ENCODE measurements around the gene STAMBPL1.

STAMBPL1 gene

DNA sequence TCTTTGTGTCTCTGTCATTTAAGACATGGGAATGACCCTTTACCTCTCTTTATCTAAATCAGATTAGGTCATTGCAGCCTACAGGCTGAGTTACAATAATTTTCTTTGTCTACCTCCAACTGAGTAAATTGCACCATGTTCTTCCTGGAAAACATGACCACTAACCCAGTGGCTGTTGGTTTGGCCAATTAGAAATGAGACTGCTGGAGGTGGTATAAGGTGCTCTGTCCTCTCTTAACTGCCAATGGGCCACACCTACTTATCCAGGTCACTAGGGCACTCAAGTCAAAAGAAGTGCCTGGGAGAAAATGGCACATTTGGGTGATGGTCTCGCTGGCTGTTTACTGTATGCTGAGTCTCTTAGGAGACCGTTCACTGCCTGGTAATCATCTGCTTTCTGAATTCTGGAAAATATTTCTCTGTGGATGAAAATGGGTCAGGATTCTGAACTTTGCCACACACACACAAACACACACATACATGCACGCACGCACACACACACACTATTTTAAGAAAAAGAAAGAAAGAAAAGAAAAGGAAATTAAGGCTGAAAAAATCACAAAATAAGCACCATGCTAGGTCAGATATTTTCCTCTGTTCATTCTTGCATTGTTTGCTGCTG lies 16.4 kb downstream of the STAMBPL1 start:
- peak; percentile 72 for FAIRE-seq

DNA sequence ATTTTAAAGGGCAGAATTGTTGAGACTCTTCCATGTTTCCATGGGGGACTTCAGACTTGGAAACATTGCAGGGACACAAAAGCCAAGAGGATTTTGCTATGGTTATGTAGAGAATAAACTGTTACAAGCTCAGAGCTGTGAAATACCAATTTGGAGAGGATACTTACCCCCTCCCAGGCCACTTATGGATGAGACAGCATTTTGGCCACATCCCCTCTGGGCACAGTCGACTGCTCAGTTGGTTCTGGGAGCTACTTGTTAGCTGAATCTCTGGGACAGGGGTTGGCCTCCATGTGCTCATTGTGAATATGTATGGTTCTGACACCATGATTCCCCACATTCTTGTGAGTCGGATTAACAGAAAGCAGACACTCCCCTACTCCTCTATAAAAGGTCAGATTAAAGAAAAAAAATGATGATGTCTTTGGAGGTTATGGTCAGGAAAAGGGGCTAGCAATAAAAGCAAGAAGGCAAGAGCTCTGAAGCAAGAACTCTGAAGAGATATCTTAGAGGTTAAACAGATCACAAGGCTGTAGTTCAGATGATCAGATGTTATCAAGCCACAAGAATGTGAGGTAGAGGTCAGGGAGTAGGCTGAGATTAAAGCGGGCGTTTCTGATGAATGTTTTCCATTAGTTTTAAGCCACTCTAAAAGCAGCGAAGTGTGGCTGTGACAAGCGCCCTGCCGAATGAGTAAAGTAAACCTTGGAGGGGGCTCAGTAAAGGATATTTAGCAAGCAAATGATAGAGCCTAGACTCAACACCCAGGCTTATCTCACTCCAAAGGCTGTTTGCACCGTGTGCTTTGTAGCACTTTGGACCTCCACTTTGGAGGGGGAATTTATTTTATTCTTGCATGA lies 17.2 kb downstream of the STAMBPL1 start:
- FAIRE-seq: no peak

DNA sequence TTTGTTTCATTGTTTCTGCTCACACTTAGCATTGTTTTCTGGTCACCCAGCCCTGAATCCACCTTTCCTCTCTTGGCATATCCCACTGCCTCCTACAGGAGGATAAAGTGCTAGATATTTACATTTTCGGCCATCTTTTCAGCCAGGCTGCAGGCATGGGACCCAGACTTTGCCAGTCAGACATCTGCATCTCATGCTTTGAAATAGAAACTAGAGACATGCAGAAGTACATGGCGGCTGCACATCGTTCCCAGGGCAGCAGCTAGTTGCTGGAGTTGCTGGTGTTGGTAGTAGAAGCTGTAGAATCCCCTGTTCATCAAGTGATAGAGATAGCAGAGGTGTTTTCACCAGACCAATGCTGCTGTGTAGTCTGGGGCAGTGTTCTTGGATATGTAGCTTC lies 18.7 kb downstream of the STAMBPL1 start:
- FAIRE-seq: no peak

DNA sequence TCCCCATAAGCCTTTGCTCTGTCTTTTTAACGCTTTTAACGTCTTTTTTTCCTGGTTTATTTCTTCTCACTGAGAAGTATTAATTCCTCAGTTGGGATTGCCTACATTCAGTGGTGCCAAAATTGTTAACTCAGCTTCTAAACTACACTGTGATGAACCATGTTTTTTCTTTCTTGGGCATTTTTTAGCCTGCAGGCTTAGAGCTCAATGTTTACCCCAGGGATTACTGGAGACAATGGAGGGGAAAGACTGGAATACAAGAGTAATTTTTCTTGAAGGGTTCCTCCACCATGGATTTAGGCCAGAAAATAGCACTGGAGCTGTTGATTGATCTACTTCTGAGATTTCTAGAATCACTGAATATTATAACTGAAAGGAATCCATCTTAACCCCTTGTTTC lies 19.8 kb downstream of the STAMBPL1 start:
- no peak for FAIRE-seq

DNA sequence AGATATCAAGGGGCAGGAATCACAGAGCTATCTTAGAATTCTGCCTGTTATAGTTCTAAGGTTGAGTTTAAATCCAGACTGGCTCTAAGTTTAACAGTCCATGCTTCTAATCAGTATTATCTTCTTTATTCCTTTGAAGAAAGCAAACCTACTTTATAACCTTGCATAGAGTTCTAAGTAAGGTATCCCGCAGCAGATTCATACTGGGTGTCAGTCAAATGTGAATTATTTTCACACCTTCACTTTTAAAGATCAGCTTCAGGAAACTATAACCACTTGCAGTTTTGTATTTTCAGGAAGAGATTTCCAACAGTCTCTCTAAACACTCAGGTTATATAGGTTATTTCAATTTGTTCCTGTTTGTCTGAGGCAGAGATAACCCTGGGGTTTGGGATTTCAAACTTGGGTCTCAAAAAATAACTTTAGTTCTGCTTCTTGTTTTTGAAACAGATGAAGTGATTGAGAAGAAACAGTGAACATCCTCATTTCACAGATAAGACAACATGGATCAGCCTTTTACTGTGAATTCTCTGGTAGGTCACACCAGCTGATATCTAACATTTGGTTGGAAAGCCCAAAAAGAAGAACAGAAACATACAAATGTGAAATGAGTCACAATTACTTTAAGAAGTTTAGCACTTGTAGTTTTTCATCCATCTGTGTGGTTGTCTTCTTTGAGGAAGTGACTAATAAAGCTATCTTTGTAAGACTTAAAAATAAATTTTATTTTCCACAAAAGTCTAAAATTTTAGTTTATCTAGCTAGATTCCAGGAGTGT lies 21.4 kb downstream of the STAMBPL1 start:
- FAIRE-seq: peak; percentile 18

DNA sequence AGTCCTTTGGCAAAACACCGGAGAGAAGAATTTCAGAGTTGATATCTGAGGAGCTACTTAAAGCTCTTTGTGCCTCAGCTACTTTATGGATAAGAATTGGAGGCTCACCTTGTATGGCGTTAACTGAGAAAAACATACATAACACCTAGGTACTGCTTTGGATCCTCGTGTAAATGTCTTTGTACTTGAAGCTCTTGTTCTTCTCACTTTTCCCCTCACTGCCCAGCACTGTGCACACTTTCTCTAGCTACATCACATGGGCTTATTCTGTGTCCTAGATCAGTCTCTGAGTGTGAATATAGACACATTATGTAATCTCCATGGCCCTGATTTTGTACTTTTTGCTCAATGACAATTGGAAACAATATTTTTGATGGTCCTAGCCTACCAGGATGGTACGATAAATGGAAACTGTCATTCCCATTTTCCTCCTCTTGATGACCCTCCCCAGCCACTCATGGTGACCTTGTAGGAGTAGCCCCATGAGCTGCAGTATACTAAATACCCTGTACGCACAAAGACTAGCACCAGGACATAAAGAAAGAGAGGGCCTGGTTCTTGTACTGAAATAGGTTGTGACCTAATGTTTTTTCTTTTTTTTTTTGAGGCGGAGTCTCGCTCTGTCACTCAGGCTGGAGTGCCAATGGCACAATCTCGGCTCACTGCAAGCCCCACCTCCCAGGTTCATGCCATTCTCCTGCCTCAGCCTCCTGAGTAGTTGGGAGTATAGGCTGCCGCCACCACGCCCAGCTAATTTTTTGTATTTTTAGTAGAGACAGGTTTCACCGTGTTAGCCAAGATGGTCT lies 22.1 kb downstream of the STAMBPL1 start:
- no peak for FAIRE-seq

DNA sequence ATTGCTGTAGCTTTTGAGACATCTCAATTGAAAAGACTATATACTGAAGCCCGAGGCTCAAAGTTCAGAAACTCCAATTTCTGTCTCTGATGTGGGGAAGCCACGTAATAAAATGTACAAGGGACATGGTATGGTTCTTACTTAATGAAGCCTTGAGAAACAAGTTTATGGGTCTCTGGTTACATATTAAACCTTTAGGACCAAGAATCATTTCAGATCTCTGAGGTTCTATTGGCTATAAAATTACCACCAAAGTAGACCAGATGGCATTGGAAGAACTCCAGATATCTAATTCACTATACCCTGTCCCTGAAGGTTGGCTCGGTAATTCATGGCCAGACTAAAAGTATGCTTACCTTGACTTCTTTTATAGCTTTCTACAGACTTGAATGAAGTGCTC lies 23.7 kb downstream of the STAMBPL1 start:
- FAIRE-seq: peak; percentile 95

DNA sequence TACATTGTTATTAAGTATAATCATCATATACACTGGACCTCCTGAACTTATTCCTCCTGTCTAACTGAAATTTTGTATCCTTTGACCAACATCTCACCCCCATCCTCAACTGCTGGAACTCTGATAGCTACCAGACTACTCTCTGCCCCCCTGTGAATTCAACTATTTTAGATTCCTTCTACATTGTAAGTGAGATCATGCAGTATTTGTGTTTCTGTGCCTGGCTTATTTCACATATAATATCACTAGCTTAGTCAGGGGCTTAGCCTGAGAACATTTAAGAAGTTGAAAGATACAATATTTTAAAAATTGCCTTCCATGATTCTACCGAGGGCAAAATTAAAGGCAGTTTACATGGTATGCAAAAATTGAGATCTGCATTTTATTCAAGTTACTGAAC lies 26.9 kb downstream of the STAMBPL1 start:
- FAIRE-seq: no peak

DNA sequence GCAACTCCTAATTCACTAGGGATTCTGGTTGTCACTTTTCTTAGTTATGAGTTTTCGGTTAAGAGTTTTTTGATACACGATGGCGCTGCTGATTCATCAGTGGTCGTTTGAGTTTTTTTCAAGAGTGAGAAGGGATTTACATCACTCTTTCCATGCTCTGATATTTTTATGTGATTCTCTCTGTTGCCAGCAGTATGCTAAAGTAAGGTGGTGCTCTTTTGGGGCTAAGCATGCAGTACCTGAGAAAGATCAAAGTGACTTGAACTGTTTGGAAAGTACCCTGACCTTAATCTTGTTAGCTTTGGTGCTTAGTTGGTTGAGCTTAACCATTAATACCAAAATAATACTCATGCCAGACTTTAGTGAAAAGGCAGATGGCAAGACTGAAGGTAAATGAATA lies 28.1 kb downstream of the STAMBPL1 start:
- no peak for FAIRE-seq

DNA sequence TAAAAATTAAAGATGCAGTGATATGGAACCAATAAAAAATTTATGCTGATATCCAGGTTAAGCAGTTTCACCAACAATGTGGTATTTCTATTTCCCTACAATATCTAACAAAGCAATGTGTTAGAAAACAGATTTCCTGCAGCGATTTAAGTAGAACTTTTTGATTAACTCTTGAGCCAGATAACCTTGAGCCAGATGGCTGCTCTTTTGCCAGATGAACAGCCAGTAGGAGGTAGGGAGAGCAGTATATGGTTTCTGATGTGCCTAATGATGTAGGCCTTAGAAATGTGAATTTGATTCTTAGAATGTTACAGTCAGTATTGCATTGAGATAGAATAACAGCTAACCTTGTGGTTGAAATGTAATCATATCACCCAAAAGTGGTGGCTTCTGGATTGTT lies 31.1 kb downstream of the STAMBPL1 start:
- no peak for FAIRE-seq

DNA sequence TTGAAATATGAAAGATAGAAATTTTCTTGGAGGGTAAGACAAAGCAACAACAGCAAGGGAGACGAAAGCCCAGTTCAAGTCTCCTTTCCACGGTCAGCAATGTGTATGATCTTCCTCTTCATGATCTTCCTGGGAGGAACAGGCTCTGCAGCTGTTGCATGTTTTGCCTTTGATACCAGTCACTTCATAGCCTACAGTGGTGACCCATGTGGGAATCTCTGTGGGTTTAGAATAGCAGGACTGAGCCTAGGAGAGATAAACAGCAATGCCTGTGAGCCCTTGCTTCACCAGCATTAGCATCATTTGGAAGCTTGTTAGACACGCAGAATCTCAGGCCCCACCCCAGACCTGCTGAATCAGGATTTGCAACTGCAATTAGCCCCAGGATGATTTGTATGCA lies 31.8 kb downstream of the STAMBPL1 start:
- no peak for FAIRE-seq

DNA sequence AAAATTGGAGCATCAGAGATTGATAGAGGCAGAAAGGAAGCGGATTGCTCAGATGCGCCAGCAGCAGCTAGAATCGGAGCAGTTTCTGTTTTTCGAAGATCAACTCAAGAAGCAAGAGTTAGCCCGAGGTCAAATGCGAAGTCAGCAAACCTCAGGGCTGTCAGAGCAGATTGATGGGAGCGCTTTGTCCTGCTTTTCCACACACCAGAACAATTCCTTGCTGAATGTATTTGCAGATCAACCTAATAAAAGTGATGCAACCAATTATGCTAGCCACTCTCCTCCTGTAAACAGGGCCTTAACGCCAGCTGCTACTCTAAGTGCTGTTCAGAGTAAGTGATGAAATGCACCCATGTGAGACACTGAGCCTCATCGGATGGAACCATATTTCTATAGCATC lies 33.1 kb downstream of the STAMBPL1 start:
- no peak for FAIRE-seq

DNA sequence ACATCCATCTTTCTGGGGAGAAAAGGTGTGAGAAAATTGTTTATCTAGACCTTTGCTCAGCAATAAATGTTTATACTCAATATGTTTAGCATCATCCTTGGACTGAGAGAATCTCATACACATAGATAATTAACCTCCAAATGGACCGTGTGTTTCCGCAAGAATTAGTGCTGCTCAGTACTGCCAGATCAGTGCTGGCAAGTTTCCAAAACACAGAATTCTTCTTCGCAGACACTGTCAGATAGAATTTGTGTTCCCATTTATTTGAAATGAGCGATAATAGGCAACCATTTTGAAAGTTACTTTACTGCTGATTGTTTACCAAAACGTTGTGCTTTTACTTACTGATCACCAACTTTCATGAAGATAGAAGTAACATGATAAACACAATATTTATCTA lies 33.7 kb downstream of the STAMBPL1 start:
- FAIRE-seq: no peak

DNA sequence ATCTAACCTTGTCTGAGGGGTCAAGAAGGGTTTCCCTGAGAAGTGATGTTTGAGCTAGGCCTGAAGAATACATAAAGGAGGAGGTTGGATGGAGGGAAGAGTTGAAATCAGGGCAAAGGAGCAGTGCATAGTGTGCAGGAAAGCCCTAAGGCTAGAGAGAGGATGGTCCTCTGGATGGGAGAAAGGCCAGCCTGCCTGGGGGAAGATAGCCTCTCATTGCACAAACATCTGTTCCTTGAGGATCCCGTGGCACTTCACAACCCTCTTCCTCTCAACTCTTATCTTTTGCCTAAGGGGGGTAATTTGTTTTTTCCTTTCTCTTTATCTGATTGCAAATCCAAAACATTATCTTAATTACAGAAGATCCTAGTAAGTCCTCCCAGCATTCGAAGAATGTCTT lies 35.7 kb downstream of the STAMBPL1 start:
- no peak for FAIRE-seq

DNA sequence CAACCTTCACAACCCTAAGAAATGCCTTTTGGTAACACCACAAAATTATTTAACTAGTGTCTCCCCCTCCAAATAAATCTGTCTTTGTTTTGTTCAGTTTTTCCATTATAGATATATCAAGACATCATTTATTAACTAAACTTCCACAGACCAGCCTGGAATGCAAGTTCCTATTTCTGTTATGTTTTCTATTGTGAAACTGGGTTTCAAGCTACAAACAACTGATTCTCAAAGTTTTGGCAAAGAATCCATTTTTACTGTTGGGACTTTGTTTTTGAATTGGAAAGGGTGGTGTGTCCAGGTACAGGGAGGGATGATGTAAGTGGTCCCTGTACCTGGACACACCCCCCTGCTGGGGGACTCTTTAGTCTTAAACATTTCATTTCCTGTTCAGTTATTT lies 36.2 kb downstream of the STAMBPL1 start:
- no peak for FAIRE-seq

DNA sequence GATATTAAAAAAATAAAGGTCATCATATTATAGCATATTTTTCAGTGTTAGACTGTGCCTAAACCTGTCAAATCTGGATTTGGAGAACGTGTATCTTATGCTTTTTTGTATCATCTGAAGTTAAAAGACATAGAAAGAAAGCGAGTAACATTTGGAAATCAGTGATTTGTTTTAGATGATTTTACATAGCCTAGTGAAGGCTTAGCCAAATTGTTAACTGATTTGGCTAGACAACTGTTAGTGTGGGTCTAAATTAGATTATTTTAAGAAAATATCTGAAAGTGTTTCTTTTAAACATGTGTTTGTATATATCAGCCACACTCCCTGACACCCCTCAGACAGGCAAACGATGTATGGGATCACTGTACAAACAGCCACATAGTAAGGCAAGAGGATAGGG lies 36.9 kb downstream of the STAMBPL1 start:
- no peak for FAIRE-seq

DNA sequence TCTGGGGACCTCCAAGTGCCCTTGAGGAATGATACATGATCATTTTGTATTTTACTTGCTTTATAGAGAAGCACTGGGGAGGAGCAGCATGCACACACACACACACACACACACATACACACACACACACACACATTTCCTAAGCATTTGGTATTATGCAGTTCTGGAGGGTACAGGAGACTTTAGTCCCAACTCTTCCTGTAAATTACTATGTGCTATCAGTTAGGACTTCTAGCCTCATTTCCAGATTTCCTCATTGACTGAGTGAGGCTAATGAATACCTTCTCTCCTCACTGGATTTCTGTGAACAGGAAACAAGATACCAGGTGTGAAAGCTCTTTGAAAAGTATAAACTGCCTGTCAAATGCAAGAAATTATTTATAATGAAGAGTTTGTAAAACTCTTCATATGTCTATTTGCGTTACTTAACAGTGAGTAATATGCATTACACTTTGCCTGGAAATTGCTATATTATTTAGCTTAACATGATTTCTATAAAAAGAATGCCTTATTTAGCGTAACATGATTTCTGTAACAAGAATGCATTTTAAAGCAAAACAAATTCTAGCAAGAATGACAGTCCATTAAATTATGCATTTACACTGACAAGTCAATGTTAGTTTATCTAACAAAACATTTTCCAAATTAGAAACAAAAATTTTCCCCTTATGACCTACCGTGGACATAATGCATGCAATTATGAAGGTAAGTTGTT lies 38.3 kb downstream of the STAMBPL1 start:
- FAIRE-seq: no peak

DNA sequence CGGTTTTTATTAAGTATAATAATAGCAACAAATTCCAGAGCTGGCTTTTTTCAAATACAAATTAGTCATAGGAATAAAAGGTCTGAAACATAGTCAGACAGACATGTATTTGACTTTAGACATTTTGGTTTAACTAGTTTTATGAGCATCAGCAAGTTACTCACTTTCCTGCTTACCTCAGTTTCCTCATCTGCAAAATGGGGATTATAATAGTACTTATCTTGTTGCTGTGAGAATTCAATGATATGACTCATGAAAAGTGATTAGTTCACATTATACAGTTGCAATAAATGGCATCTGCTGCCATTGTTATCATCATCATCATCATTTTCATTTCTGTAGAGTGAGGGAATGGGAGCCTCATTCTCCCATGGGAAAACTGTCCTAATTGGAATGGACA lies 39.0 kb downstream of the STAMBPL1 start:
- FAIRE-seq: no peak

DNA sequence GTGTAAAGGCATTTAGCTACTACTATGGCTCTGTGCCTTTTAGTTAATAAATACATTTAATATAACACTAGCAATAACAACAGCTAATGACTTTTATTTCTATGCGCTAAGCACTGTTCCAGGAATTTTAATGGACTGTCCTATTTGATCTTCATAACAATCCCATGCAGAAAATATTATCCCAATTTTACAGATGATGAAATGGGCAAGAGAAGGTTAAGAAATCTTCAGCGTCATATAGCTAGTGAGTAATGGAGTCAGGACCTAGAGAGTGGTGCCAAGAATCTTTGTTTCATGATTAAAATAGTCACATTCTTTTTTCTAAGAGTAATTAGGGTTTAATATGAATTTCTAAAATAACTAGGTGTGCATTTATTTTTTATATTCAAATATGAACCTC lies 40.2 kb downstream of the STAMBPL1 start:
- FAIRE-seq: no peak

DNA sequence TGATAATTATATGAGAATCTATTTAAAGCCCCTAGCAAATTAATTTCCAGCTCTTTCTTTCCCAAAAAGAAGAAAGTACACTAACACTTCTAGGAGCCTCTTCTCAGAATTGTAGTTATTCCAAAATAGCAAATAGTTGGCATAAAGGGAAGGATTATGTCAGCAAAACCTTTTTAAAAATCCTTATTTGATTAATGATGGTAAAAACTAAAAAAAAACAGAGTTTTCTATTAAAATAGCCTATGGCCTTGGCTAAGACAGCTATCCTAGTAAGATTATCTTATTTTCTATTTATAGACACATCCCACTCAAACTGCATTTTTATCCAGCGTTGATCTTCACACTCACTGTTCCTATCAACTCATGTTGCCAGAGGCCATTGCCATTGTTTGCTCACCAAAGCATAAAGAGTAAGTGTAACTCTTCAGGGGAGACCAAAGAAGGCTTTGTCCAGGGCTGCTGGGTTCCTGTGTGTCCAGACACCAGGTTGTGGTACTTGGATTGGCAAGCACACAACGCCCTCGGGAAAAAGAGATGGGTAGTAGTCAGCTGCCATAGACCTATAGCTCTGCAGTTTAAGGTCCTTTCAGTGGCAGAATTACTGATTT lies 41.0 kb downstream of the STAMBPL1 start:
- no peak for FAIRE-seq

DNA sequence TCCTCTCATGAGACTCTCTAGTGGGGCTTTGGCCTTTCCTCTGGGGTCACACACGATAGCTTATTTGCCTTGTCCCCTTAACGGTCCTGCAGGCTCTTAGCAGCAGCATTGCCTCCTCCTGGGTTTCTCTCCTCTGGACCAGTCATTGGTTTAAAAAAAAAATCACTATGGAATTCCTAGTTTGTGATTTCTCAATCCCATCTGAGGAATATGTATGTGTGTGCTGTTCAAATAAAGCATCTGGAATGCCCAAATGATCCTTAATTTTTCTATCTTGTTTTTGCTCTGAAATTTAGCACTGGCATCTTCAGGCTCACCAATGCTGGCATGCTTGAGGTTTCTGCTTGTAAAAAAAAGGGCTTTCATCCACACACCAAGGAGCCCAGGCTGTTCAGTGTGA lies 42.0 kb downstream of the STAMBPL1 start:
- FAIRE-seq: no peak

DNA sequence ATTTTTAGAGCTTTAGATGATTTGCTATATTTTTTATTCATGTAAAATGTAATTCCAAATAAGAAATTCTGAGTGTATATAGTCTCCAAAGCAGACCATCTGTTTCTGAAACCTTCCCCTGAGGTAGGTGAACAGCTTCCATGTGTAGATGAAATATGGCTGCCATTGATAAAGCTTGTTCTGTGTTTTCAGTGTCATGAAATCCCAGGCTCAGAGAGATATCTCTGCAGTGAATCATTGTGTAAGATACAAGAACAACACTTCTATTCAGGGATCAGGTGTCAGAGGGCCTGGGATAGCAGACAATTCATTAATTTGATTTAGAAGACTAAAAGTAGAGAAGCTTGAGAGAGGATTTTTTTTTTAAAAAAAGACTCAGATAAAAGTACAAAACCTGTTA lies 43.5 kb downstream of the STAMBPL1 start:
- no peak for FAIRE-seq

All from colon (tissue), 2 donors.